GM18502 (cell line): Measurements from ENCODE around the gene OSR1.
A peak's percentile ranks its signal among the peaks of the same experiment; 100 is the strongest.

Source experiments
- ATAC-seq: cut with Tn5 transposase; IDR thresholded peaks from one replicate; pipeline ENCODE4 v1.9.1; 2021; ENCODE audit warnings: mild to moderate bottlenecking; ENCODE audit not compliant: unreplicated experiment, poor library complexity

Gene OSR1

GRCh38 chr2:19359456-19359855 is 1.0 kb upstream of the OSR1 start:
- no peak for ATAC-seq

- no peak for ATAC-seq
Measured at GRCh38 chr2:19359021-19359357, 566 bp upstream of the OSR1 start.

GRCh38 chr2:19357402-19358241 is 801 bp downstream of the OSR1 start:
- no peak for ATAC-seq

GRCh38 chr2:19356545-19357401 is 1.6 kb downstream of the OSR1 start:
- ATAC-seq: no peak

- ATAC-seq: no peak
Measured at GRCh38 chr2:19355931-19356544, 2.4 kb downstream of the OSR1 start.

- ATAC-seq: no peak
Measured at GRCh38 chr2:19355416-19355821, 3.0 kb downstream of the OSR1 start.

- no peak for ATAC-seq
Measured at GRCh38 chr2:19355014-19355405, 3.4 kb downstream of the OSR1 start.

GRCh38 chr2:19353721-19354050 is 4.7 kb downstream of the OSR1 start:
- ATAC-seq: no peak

GRCh38 chr2:19352946-19353720 is 5.3 kb downstream of the OSR1 start:
- no peak for ATAC-seq

- no peak for ATAC-seq
Measured at GRCh38 chr2:19351899-19352697, 6.3 kb downstream of the OSR1 start.

GRCh38 chr2:19351499-19351898 is 6.9 kb downstream of the OSR1 start:
- no peak for ATAC-seq

- ATAC-seq: no peak
Measured at GRCh38 chr2:19350678-19351401, 7.6 kb downstream of the OSR1 start.

GRCh38 chr2:19349911-19350677 is 8.3 kb downstream of the OSR1 start:
- ATAC-seq: no peak

- ATAC-seq: no peak
Measured at GRCh38 chr2:19348692-19349091, 9.7 kb downstream of the OSR1 start.

GRCh38 chr2:19347619-19348562 is 10.5 kb downstream of the OSR1 start:
- peak; percentile 89 for ATAC-seq

- ATAC-seq: peak; percentile 17
Measured at GRCh38 chr2:19346983-19347618, 11.3 kb downstream of the OSR1 start.

GRCh38 chr2:19337742-19338141 is 20.7 kb downstream of the OSR1 start:
- ATAC-seq: no peak
